ENCODE measurements around the gene ZNF138.
"Not testable (repeated sequence)": the region's sequence is repeated elsewhere in the genome, so short reads cannot be mapped to it uniquely, and the experiment has no call there.

Gene ZNF138

GRCh38 chr7:64838051-64838450 lies 43.8 kb downstream of the ZNF138 start:
- FAIRE-seq; DNase-seq (ENCODE audit: low spot score): not testable (repeated sequence)

- no peak for DNase-seq (ENCODE audit: low spot score)
These were observed 44.5 kb downstream of the ZNF138 start for GRCh38 chr7:64838691-64839090.

DNA sequence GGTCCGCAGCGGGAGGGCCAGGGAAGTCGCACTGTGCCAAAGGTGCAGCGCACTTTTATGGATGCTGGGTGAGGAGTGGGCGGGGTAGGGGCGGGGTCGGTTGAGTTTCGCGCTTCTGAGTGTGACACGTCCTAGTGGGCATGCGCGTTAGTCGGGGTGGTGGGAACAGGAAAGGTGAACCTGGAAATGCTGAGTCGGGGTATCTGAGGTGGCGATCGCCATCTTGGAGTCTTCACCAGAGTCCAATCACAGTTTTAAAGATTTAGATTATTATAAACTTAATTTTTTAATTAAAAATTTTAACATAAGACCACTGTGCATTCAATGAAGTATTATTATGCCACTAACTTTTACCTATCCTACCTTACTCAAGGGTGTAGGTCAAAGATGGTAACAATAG lies 45.7 kb downstream of the ZNF138 start:
- no peak for DNase-seq (ENCODE audit: low spot score)
- FAIRE-seq, result no peak

More at GRCh38 chr7:64838691-64839090, 44.5 kb downstream of the ZNF138 start:
- no peak for FAIRE-seq

- DNase-seq (ENCODE audit: low spot score), result peak; percentile 32
- no peak for FAIRE-seq
These were observed 55.2 kb downstream of the ZNF138 start for GRCh38 chr7:64849250-64849923.

DNA sequence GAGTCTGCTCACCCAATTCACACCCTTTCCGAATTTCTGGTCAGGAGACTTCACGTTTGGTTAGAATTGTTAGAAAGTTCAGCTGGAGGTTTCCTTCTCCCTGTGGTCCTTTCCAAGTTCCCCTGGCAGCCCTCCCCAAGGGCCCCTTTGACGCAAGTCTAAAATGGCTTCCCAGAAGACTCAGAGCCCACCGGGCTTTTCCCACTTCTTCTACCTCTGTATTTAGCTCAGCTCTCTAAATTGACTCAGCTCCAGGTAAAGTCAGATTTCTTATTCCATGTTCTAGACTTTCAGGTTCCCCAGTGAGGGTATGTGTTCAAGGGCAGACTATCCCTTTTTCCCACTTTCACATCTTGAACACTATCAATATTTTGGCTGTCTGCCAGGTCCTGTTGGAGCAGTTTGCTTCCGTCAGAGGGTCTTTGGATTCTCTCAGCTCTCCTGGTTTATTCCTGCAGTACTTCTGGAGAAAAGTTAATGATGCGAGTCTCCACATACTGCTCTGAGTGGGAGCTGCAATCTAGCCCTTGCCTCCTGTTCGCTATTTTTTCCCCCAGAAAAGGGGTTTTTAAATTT lies 55.8 kb downstream of the ZNF138 start:
- FAIRE-seq (no peak), DNase-seq (ENCODE audit: low spot score) (no peak)

DNA sequence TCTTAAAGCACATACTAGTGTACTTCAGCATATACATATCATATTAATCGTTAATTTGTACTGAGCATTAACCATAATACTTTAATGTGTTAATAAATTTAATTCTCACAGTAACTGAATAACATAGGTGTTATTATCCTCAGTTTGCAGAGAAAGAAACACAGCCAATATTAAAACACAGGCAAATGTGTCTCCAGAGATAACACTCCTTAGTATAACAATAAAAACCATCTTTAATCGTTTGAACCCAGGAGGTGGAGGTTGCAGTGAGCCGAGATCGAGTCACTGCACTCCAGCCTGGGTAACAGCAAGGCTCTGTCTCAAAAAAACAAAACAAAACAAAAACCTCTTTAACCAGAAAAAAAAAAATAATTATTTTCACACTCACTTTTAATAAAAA lies 59.5 kb downstream of the ZNF138 start:
- FAIRE-seq (no peak), DNase-seq (ENCODE audit: low spot score) (no peak)

DNA sequence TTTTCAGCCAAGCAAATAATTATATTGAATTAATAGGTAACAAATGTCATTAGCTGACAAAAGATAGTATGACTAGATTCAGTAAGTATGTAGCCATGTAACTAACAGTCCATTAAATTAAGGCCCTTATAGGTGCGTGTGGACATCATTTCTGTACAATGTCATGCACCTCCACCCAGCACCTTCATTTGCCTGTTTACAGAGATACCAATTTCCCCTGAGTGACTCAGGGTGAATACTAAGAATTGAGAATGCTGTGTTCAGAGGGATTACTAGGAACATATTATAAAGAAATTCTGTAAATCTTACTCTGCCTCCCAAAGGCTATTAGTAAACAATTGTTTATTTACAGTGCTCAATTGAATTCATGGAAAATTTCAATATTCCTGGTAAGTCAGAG lies 60.7 kb downstream of the ZNF138 start:
- DNase-seq (ENCODE audit: low spot score), result no peak
- no peak for FAIRE-seq

GRCh38 chr7:64863021-64863420 lies 68.8 kb downstream of the ZNF138 start:
- FAIRE-seq (no peak), DNase-seq (ENCODE audit: low spot score) (no peak)

- not testable (repeated sequence) for DNase-seq (ENCODE audit: low spot score); FAIRE-seq
These were observed 69.3 kb downstream of the ZNF138 start for GRCh38 chr7:64863530-64863929.

DNA sequence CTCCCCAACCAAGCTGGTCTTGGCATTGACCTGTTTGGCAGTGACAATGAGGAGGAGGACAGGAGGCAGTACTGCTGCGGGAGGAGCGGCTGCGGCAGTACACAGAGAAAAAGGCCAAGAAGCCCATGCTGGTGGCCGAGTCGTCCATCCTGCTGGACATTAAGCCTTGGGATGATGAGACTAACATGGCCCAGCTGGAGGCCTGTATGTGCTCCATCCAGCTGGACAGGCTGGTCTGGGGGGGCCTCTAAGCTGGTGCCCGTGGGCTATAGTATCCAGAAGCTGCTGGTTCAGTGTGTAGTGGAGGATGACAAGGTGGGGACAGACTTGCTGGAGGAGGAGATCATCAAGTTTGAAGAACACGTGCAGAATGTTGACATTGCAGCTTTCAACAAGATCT lies 69.7 kb downstream of the ZNF138 start:
- FAIRE-seq, result no peak
- DNase-seq (ENCODE audit: low spot score), result no peak

- DNase-seq (ENCODE audit: low spot score), result no peak
- FAIRE-seq, result no peak
These were observed 73.7 kb downstream of the ZNF138 start for GRCh38 chr7:64867863-64868440.

GRCh38 chr7:64868499-64868898 lies 74.3 kb downstream of the ZNF138 start:
- DNase-seq (ENCODE audit: low spot score) (no peak), FAIRE-seq (no peak)

DNA sequence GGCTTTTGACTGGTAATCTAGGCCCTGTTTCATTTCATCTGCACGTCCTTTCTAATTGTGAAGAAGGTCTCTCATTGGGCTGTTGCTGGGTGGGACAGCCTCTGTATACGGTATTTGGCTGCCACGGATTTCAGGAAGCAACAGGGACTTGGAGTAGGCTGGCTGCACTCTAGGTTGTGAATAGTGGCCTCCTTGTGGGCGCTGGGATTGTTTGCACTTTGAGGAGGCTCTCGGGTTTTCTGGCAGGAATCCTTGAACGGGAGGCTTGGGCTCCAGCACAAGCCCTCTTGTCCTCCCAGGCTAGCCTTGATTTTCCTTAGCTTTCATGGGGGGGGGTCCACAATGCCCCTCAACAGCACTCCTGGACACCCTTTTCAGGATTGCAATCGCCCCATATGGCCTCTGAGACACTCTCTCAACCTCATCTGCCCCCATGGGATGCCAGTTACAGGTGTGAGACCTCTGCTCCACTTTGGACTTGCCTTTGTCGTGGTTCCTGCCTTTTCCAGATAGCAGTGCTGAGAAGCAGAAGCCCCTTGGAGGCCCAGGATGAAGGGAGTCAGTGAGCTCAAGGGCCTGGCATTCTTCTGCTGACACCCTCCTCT lies 75.0 kb downstream of the ZNF138 start:
- DNase-seq (ENCODE audit: low spot score), result no peak
- FAIRE-seq, result no peak

DNA sequence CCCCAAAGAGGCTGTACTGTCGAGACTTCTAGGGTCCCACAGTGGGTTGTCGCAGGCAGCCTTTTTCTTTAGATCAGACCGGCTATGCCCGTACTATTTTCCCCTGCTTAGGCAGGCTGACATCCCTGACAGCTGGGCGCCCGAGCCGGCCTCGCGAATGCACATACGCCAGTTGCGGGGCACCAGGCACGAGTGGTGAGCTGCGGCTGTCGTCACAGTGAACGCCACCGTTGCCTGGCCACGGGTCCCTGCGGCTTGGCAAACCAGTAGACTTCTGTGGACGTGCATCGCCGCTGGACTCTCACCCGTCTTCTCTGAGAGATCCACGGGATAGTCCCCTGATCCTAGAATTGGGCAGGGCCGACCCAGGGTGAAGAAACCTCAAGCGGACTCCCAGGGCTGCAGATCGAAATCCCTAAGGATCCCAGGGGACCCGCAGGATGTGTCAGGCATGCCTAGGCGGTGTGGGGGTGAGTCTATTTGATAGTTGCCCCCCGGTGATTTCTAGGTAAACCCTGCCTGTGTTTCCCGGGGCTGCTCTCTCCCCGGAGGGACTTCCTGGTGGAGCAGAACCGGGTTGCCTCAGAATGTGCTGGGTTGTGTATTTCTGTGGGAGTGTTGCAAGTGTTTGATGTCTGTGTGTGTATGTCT lies 75.8 kb downstream of the ZNF138 start:
- DNase-seq (ENCODE audit: low spot score), result no peak

GRCh38 chr7:64870656-64871055 lies 76.4 kb downstream of the ZNF138 start:
- no peak for FAIRE-seq

More for the DNA sequence above, 75.8 kb downstream of the ZNF138 start:
- FAIRE-seq, result no peak

DNA sequence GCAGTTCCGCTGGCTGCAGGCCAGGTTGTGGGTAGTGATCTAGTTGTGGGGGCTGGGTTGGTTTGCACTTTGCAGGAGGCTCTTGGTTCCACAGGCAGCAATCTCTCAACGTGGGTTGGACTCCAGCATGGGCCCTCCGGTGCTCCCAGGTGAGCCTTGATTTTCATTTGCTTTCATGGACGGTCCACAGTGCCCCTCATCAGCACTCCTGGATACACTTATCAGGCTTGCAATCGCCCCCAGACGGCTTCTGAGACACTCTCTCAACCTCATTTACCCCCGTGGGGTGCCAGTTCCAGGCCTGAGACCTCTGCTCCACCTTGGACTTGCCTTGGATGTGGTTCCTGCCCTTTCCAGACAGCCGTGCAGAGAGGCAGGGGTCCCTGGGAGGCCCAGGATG lies 77.5 kb downstream of the ZNF138 start:
- FAIRE-seq, result no peak

More at GRCh38 chr7:64870656-64871055, 76.4 kb downstream of the ZNF138 start:
- no peak for DNase-seq (ENCODE audit: low spot score)

DNA sequence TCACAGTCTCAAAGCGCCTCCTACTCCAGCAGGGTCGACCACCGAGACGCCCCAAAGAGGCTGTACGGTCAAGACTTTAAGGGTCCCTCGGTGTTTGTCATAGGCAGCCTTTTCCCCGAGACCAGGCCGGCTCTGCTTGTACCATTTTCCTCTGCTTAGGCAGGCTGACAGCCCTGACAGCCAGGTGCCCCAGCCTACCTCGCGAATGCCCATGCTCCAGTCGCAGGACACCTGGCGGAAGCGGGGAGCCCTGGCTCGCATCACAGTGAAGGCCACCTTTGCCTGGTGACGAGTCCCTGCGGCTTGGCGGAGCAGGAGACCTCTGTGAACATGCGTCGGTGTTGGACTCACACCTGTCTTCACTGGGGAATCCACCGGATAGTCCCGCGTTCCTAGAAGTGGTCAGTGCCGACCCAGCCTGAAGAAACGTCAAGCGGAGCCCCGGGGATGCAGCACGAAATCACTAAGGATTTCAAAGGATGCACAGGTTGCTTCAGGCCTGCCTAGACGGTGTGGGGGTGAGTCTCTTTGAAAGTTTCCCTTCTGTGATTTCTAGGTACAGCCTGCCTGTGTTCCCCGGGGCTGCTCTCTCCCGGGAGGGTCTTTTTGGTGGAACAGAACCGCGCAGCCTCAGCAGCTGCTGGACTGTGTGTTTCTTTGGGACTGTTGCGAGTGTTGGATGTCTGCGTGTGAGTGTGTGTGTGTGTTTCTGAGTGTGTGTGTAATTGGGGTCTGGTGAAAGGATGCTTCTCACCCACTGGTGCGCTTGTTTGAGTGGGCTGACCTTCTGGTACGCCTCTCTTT lies 78.3 kb downstream of the ZNF138 start:
- no peak for FAIRE-seq

More for the DNA sequence above, 77.5 kb downstream of the ZNF138 start:
- DNase-seq (ENCODE audit: low spot score), result no peak

GRCh38 chr7:64873155-64873500 lies 78.9 kb downstream of the ZNF138 start:
- no peak for FAIRE-seq
- no peak for DNase-seq (ENCODE audit: low spot score)

More for the DNA sequence above, 78.3 kb downstream of the ZNF138 start:
- DNase-seq (ENCODE audit: low spot score), result no peak

- FAIRE-seq (no peak), DNase-seq (ENCODE audit: low spot score) (no peak)
These were observed 79.3 kb downstream of the ZNF138 start for GRCh38 chr7:64873517-64873916.

DNA sequence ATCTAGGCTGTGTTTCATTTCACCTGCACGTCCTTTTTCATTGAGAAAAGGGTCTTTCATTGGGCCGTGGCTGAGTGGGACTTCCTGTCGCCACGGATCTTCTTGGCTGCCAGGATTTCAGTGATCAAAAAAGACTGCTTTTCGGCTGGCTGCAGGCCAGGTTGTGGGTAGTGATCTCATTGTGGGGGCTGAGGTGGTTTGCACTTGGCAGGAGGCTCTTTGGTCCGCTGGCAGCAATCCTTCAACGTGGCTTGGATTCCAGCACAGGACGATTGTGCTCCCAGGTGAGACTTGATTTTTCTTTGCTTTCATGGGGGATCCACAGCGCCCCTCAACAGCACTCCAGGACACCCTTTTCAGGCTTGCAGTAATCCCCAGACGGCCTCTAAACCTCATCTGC lies 79.9 kb downstream of the ZNF138 start:
- DNase-seq (ENCODE audit: low spot score) (peak; percentile 56), FAIRE-seq (peak; percentile 55)

Measured in RCC 7860 (cell line).